ENCODE measurements around the gene PHACTR1.
A peak's percentile ranks its signal among the peaks of the same experiment; 100 is the strongest.

The PHACTR1 gene

GRCh38 chr6:13030396-13030795, 313.8 kb downstream of the PHACTR1 start:
- no peak for DNase-seq (ENCODE audit: low spot score)

GRCh38 chr6:13032566-13032965, 316.0 kb downstream of the PHACTR1 start:
- DNase-seq (ENCODE audit: low spot score) = no peak

- DNase-seq (ENCODE audit: low spot score) = no peak
Observed at GRCh38 chr6:13033145-13033544, 316.6 kb downstream of the PHACTR1 start.

- no peak for DNase-seq (ENCODE audit: low spot score)
Observed at GRCh38 chr6:13034316-13034715, 317.7 kb downstream of the PHACTR1 start.

- no peak for DNase-seq (ENCODE audit: low spot score)
Observed at GRCh38 chr6:13035606-13036005, 319.0 kb downstream of the PHACTR1 start.

- no peak for DNase-seq (ENCODE audit: low spot score)
Observed at GRCh38 chr6:13038315-13038714, 321.7 kb downstream of the PHACTR1 start.

GRCh38 chr6:13038741-13039190, 322.2 kb downstream of the PHACTR1 start:
- no peak for DNase-seq (ENCODE audit: low spot score)

GRCh38 chr6:13044390-13044789, 327.8 kb downstream of the PHACTR1 start:
- no peak for DNase-seq (ENCODE audit: low spot score)

GRCh38 chr6:13044896-13045295, 328.3 kb downstream of the PHACTR1 start:
- DNase-seq (ENCODE audit: low spot score) = no peak

- no peak for DNase-seq (ENCODE audit: low spot score)
Observed at GRCh38 chr6:13045676-13046075, 329.1 kb downstream of the PHACTR1 start.

GRCh38 chr6:13046084-13046483, 329.5 kb downstream of the PHACTR1 start:
- no peak for DNase-seq (ENCODE audit: low spot score)

GRCh38 chr6:13048113-13048512, 331.5 kb downstream of the PHACTR1 start:
- DNase-seq (ENCODE audit: low spot score) = no peak

- DNase-seq (ENCODE audit: low spot score) = no peak
Observed at GRCh38 chr6:13049666-13050254, 333.2 kb downstream of the PHACTR1 start.

GRCh38 chr6:13053006-13053461, 336.5 kb downstream of the PHACTR1 start:
- no peak for DNase-seq (ENCODE audit: low spot score)

- no peak for DNase-seq (ENCODE audit: low spot score)
Observed at GRCh38 chr6:13058051-13058450, 341.5 kb downstream of the PHACTR1 start.

- no peak for DNase-seq (ENCODE audit: low spot score)
Observed at GRCh38 chr6:13059026-13059425, 342.5 kb downstream of the PHACTR1 start.

- no peak for DNase-seq (ENCODE audit: low spot score)
Observed at GRCh38 chr6:13063300-13063918, 346.8 kb downstream of the PHACTR1 start.

GRCh38 chr6:13065581-13065980, 349.0 kb downstream of the PHACTR1 start:
- DNase-seq (ENCODE audit: low spot score) = no peak

GRCh38 chr6:13066050-13066449, 349.5 kb downstream of the PHACTR1 start:
- no peak for DNase-seq (ENCODE audit: low spot score)

GRCh38 chr6:13066820-13067219, 350.3 kb downstream of the PHACTR1 start:
- DNase-seq (ENCODE audit: low spot score) = no peak

- DNase-seq (ENCODE audit: low spot score) = no peak
Observed at GRCh38 chr6:13068586-13069210, 352.1 kb downstream of the PHACTR1 start.

- peak; percentile 74 for DNase-seq (ENCODE audit: low spot score)
Observed at GRCh38 chr6:13071550-13072345, 355.2 kb downstream of the PHACTR1 start.
